Testis (tissue), 5 donors: ENCODE results near the gene WNT2B. TPM values are rescaled to one million over a fixed set of nuclear protein-coding genes. Genes with fewer than 3 reads are reported as not detected.

ENCODE experiments used
- DNase-seq: peaks from one replicate; pipeline ENCODE4 v3.0.0-alpha.2; 2019
- H3K27ac ChIP-seq, 2 donors: fragments of 200-600 bp; sonication (generic); one replicate each; pipeline ENCODE4 v1.5.1; 2019
- H3K27me3 ChIP-seq: fragments of 200-600 bp; sonication (generic); one replicate; pipeline ENCODE4 v1.5.1; 2019
- H3K36me3 ChIP-seq: fragments of 200-600 bp; sonication (generic); one replicate; pipeline ENCODE4 v1.5.1; 2017; ENCODE audit warnings: low read depth; ENCODE audit errors: missing control alignments
- H3K4me1 ChIP-seq: fragments of 200-600 bp; sonication (generic); one replicate; pipeline ENCODE4 v1.5.1; 2019
- H3K4me3 ChIP-seq, 2 donors: fragments of 200-600 bp; sonication (generic); one replicate each; pipeline ENCODE4 v1.5.1; 2017 to 2019
- H3K9me3 ChIP-seq: fragments of 200-600 bp; sonication (generic); one replicate; pipeline ENCODE4 v1.5.1; 2017
- POLR2A ChIP-seq: fragments of 450-650 bp; IDR thresholded peaks from one replicate; pipeline ENCODE4 v1.6.1; 2017; ENCODE audit warnings: antibody characterized with exemption, mild to moderate bottlenecking, moderate library complexity
- WGBS, 2 donors: methylation state at CpG; one replicate each; pipeline ENCODE4 v1.1.5; 2018; 5-methylcytosine and 5-hydroxymethylcytosine counted together
- intact Hi-C: fragments of 100-400 bp; cut with DNase I; formaldehyde crosslinking; loops from one replicate; pipeline ENCODE4 v1.15.1; 2023; ENCODE audit warnings: low total_unique reads
- long read RNA-seq, 2 donors: transcript quantifications; one replicate each; lab custom pipeline, GENCODE V29; 2026
- polyA plus RNA-seq: library from polyadenylated mRNA; stranded (reverse); fragments of 350-450 nt; fragmentation: Illumina TruSeq; extraction: RNeasy Lipid Tissue Mini Kit (QIAGEN cat#74804); gene quantifications from one replicate; pipeline ENCODE4 v1.2.3, GENCODE V29; 2014; ENCODE audit warnings: low read depth, low replicate concordance; ENCODE audit not compliant: insufficient read depth
- total RNA-seq, 2 donors: library from RNA; depleted of rRNA; stranded (reverse); fragments of >200 nt; gene quantifications; one replicate each; pipeline ENCODE4 v1.2.3, GENCODE V29; 2016
- TF ChIP-seq, protein P1 (sequence below), 3 experiments: fragments of 450-650 bp in 2 of 3; fragments of 200-600 bp in 1 of 3; sonication (generic) in 1 of 3; IDR thresholded peaks; one replicate each; pipeline ENCODE4 v1.5.1; 2016 to 2019; ENCODE audit warnings: antibody characterized with exemption in 3 of 3, mild to moderate bottlenecking in 2 of 3, moderate library complexity in 1 of 3

WNT2B gene
- 10 to 100 TPM; 10.6 to 14.7 TPM for total RNA-seq
- 9.1 TPM for polyA plus RNA-seq
- long read RNA-seq, donor 1, transcript WNT2B-202 (5 exons, 3,818 nt) = major isoform, 5 of 18 reads
- long read RNA-seq, donor 1, partial matches to known transcripts = 13 of 18 reads
- long read RNA-seq, donor 1, other reads (novel, unspliced or antisense) = 0 of 18 reads
- long read RNA-seq, donor 2, partial matches to known transcripts = 6 of 9 reads
- long read RNA-seq, donor 2, other reads (novel, unspliced or antisense) = 0 of 9 reads

DNA sequence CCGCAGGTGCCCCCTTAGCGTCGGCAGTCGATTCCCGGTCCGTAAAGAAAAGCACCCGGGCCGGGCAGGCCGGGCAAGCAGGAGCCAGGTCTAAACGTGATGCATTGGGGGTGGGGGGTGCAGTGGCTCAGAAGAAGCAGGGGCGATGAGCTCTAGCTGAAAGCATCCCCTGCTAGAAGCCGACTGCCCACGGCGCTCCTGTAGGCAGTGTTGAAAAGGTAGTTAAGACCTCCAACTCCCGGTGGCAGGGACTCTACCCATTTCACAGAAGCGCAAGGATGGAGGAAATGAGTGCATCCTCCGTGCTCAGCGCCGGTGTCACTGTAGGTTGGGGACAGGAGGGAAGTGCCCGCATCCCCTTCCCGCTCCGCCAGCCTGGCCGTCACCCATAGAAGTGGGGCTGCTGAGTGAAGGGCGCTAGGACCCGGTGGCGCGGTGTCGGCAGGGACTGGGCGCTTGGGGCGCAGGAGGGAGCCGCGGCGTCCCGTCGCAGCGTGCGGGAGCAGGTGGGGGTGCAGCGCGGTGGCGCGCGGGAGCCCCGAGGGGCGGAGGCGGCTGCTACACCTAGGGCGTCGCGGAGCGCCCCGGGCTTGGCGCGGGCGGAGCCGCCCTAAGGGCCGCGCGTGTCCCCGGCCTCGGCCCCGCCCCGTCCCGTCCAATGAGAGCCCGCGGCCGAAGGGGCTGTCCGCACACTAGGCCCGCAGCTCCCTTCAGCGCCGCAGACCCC lies at the start of gene WNT2B:
TSS of gene WNT2B (plus strand) at position 688 of the 727 bp plus-strand sequence. CDS start 298 bp downstream, outside the sequence.
- H3K27ac ChIP-seq = peak within 1 kb of the TSS; percentile 31 to 71
- WGBS, 2 donors = 0 to 1% methylated on average over 14 to 51 of the region's 69 CpGs
- H3K36me3 ChIP-seq = no peaks in the 10 kb centered on the region
- H3K27me3 ChIP-seq = no peaks in the 10 kb centered on the region
- peak; percentile 61 for DNase-seq
- peak within 1 kb of the TSS; percentile 59 to 75 for H3K4me3 ChIP-seq
- intact Hi-C loops = no loop called here
- peaks cover 33% of the 10 kb centered on the region for H3K4me1 ChIP-seq
- TF ChIP-seq, protein P1, sequence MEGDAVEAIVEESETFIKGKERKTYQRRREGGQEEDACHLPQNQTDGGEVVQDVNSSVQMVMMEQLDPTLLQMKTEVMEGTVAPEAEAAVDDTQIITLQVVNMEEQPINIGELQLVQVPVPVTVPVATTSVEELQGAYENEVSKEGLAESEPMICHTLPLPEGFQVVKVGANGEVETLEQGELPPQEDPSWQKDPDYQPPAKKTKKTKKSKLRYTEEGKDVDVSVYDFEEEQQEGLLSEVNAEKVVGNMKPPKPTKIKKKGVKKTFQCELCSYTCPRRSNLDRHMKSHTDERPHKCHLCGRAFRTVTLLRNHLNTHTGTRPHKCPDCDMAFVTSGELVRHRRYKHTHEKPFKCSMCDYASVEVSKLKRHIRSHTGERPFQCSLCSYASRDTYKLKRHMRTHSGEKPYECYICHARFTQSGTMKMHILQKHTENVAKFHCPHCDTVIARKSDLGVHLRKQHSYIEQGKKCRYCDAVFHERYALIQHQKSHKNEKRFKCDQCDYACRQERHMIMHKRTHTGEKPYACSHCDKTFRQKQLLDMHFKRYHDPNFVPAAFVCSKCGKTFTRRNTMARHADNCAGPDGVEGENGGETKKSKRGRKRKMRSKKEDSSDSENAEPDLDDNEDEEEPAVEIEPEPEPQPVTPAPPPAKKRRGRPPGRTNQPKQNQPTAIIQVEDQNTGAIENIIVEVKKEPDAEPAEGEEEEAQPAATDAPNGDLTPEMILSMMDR (IDR thresholded peaks at IDR 0.05) = no peak
- TF ChIP-seq POLR2A = no peak
- no peaks in the 10 kb centered on the region for H3K9me3 ChIP-seq

DNA sequence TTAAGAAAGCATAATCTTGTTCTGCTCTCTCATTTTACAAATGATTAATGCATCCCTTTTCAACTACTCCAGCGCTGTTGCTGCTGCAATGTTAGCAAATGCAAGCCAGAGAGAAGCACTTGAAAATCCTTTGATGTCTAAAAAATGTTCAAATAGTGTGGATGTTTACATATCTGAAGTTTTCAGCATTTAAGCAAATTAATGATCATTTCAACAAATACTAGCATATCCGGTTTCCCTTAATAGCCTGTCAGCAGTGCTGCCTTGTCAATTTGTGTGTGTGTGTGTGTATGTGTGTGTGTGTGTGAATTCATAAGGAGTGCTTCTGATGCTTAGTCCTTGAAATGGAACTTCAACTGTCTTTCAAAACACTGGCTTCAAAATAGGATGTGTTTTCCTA lies 48.1 kb upstream of the WNT2B start:
- H3K9me3 ChIP-seq = no peaks in the 10 kb centered on the region
- 91 to 94% methylated on average over 2 of the region's 2 CpGs for WGBS, 2 donors
- H3K4me1 ChIP-seq = peaks cover 3% of the 10 kb centered on the region
- H3K4me3 ChIP-seq = no peak overlapping the region
- no peaks in the 10 kb centered on the region for H3K27me3 ChIP-seq
- no peak for DNase-seq
- H3K36me3 ChIP-seq = no peaks in the 10 kb centered on the region
- intact Hi-C loops = no loop called here
- H3K27ac ChIP-seq = no peak overlapping the region
- TF ChIP-seq, protein P1 (IDR thresholded peaks at IDR 0.05) = no peak
- no peak for TF ChIP-seq POLR2A

DNA sequence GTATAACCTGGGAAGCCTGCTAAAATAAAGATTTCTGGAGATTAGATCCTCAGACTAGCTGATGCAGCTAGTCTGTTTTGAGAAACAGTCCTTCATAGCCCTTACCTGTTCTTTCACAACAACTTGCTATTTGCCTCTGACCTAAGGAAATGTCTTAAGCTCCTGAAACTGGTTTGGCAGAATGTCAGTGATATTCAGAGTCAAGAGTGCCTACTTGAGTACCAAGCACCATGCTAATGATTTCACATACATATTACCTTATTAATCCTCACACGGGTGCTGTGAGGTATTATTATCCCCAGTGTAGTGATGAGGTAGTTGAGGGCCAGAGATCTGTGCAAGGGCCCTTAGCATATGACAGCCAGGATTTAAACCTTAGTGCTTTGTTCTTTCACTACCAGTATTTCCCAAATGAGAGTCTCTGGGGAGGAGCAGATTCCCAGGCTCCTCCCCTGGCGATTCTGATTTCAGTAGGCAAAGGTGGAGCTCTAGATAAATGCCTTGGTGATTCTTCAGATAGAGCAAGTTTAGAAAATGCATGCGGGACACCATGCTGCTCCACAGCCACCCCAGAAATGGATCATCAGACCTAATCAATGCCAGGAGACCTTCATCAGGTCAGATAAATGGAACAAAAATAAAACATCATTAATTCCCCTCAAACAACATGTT lies 47.4 kb upstream of the WNT2B start:
- H3K27ac ChIP-seq = no peak overlapping the region
- H3K27me3 ChIP-seq = no peaks in the 10 kb centered on the region

DNA sequence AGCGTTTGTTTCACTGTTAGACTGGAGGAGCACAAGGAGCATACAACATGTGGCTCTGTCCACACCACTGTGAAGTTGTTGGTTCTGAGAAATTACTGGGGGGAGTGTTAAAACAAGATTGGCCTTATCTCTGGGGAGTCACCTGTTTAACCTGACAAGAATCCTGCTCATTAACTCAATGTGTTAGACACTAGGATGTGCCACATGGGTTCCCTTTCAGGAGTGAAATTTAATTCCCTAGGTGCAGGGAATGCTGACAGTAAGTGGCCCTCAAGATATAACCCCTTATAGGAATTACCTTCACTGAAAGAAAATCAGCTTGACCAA lies 45.8 kb upstream of the WNT2B start:
- no peaks in the 10 kb centered on the region for H3K27me3 ChIP-seq
- no peaks in the 10 kb centered on the region for H3K9me3 ChIP-seq
- WGBS, 2 donors = 50 to 80% methylated on average over 1 of the region's 1 CpG
- TF ChIP-seq POLR2A = no peak
- TF ChIP-seq, protein P1 (IDR thresholded peaks at IDR 0.05) = no peak
- no peak for DNase-seq
- H3K36me3 ChIP-seq = no peaks in the 10 kb centered on the region
- peaks cover 5% of the 10 kb centered on the region for H3K4me1 ChIP-seq
- intact Hi-C loops = no loop called here
- H3K4me3 ChIP-seq = no peak overlapping the region
- H3K27ac ChIP-seq = no peak overlapping the region

More for the DNA sequence above, 47.4 kb upstream of the WNT2B start:
- intact Hi-C loops = no loop called here
- Histone ChIP-seq H3K4me3 (no peak overlapping the region), H3K36me3 (no peaks in the 10 kb centered on the region), H3K9me3 (no peaks in the 10 kb centered on the region), H3K4me1 (peaks cover 5% of the 10 kb centered on the region)
- 65 to 69% methylated on average over 3 of the region's 3 CpGs for WGBS, 2 donors
- no peak for DNase-seq
- TF ChIP-seq, protein P1 (IDR thresholded peaks at IDR 0.05) = no peak
- no peak for TF ChIP-seq POLR2A
